PC-9 (cell line): ENCODE data around the gene BCR.

Source experiments
- CTCF ChIP-seq: fragments of 200-600 bp; sonication (generic); conservative IDR thresholded peaks from 2 replicates; pipeline ENCODE4 v1.6.1; 2017; ENCODE audit warnings: mixed run types, antibody characterized with exemption, mild to moderate bottlenecking, moderate library complexity
- EZH2 ChIP-seq: fragments of 200-600 bp; sonication (generic); IDR thresholded peaks from 2 replicates; pipeline ENCODE4 v1.8.0; 2017; ENCODE audit warnings: antibody characterized with exemption, low read depth

DNA sequence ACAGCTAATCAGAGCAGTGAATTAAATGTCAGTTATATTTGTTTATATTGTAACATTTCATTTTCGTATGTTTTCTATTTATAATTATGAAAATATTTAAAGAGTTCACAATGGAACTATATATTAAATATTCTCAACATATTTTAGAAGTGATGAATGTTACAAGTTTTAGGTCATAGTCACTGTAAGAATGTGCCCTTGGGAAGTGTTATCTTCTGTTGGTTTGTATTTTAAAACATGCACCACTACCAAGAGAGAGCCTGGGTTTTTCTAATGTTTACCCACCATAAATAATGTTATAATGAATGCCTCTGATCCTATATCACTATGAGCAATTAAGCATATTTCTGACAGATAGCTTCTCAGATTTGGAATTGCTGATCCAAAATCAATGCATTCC, 171.0 kb downstream of the BCR start:
- TF ChIP-seq CTCF: no peak
- TF ChIP-seq EZH2: no peak
